ENCODE measurements around the gene RAP1GAP2.

RAP1GAP2 gene

GRCh38 chr17:3026125-3026855 is 230.1 kb downstream of the RAP1GAP2 start (continued):
- TF ChIP-seq, protein P1, sequence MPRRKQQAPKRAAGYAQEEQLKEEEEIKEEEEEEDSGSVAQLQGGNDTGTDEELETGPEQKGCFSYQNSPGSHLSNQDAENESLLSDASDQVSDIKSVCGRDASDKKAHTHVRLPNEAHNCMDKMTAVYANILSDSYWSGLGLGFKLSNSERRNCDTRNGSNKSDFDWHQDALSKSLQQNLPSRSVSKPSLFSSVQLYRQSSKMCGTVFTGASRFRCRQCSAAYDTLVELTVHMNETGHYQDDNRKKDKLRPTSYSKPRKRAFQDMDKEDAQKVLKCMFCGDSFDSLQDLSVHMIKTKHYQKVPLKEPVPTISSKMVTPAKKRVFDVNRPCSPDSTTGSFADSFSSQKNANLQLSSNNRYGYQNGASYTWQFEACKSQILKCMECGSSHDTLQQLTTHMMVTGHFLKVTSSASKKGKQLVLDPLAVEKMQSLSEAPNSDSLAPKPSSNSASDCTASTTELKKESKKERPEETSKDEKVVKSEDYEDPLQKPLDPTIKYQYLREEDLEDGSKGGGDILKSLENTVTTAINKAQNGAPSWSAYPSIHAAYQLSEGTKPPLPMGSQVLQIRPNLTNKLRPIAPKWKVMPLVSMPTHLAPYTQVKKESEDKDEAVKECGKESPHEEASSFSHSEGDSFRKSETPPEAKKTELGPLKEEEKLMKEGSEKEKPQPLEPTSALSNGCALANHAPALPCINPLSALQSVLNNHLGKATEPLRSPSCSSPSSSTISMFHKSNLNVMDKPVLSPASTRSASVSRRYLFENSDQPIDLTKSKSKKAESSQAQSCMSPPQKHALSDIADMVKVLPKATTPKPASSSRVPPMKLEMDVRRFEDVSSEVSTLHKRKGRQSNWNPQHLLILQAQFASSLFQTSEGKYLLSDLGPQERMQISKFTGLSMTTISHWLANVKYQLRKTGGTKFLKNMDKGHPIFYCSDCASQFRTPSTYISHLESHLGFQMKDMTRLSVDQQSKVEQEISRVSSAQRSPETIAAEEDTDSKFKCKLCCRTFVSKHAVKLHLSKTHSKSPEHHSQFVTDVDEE (CRISPR knock-in tag; IDR thresholded peaks at IDR 0.05), result no peak
- TF ChIP-seq GLIS3 (CRISPR knock-in tag; IDR thresholded peaks at IDR 0.05) (no peak), ARNTL (CRISPR knock-in tag; IDR thresholded peaks at IDR 0.05; ENCODE audit: borderline replicate concordance, low read depth) (no peak)

DNA sequence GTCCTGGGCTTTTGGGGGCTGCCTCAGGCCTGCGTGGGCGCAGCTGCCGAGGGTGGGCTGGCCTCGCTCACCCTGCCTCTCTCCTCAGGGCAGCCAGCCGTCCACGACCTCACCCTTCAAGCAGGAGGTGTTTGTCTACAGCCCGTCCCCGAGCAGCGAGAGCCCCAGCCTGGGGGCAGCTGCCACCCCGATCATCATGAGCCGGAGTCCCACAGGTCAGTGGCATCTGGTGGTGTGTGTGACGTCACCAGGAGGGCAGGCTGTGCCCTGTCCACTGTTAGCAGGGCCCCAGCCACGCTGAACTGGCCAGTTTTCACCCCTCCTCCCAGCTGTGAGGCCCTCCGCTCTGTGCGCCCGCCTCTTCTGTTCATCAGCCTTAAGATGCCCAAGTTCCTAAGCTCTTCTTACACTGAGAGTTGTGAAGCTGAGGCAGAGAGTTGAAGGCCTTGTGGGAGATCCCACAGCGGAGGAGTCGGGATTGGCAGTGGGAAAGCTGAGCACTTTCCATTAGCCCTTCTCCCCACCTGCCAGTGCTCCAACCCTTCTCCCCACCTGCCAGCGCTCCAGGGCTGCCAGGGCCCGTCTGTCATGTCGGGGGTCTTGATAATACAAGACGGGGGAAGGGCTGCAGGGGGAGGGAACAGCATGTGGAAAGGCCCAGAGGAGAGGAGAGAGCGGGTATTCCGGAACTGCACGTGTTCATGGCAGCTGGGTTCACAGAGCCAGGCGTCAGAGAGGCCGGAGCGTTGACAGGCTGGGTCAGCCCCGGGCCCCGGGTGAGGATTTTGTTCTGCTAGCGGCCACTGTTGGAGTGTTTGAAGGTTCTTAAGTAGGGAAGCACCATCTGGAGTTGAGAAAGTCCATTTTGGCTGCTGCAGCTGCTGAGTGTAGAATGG is 230.9 kb downstream of the RAP1GAP2 start:
- ATAC-seq, result no peak
- no peak for TF ChIP-seq POU6F1 (CRISPR knock-in tag; IDR thresholded peaks at IDR 0.05; ENCODE audit: borderline replicate concordance, low read depth)
- no peak for TF ChIP-seq ZFP30 (CRISPR knock-in tag; IDR thresholded peaks at IDR 0.05)
- TF ChIP-seq SNAI2 (CRISPR knock-in tag; IDR thresholded peaks at IDR 0.05), result no peak
- no peak for TF ChIP-seq ARNTL (CRISPR knock-in tag; IDR thresholded peaks at IDR 0.05; ENCODE audit: borderline replicate concordance, low read depth)
- no peak for TF ChIP-seq RARB (CRISPR knock-in tag; IDR thresholded peaks at IDR 0.05)
- TF ChIP-seq, protein P2, sequence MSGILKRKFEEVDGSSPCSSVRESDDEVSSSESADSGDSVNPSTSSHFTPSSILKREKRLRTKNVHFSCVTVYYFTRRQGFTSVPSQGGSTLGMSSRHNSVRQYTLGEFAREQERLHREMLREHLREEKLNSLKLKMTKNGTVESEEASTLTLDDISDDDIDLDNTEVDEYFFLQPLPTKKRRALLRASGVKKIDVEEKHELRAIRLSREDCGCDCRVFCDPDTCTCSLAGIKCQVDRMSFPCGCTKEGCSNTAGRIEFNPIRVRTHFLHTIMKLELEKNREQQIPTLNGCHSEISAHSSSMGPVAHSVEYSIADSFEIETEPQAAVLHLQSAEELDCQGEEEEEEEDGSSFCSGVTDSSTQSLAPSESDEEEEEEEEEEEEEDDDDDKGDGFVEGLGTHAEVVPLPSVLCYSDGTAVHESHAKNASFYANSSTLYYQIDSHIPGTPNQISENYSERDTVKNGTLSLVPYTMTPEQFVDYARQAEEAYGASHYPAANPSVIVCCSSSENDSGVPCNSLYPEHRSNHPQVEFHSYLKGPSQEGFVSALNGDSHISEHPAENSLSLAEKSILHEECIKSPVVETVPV (CRISPR knock-in tag; IDR thresholded peaks at IDR 0.05), result no peak
- no peak for TF ChIP-seq ESRRG (CRISPR knock-in tag; IDR thresholded peaks at IDR 0.05)
- TF ChIP-seq OSR1 (CRISPR knock-in tag; IDR thresholded peaks at IDR 0.05), result no peak
- TF ChIP-seq TCF4 (CRISPR knock-in tag; IDR thresholded peaks at IDR 0.05; ENCODE audit: borderline replicate concordance), result no peak
- no peak for TF ChIP-seq ZFP3 (CRISPR knock-in tag; IDR thresholded peaks at IDR 0.05)
- TF ChIP-seq CREB5 (CRISPR knock-in tag; IDR thresholded peaks at IDR 0.05; ENCODE audit: low read depth), result no peak
- TF ChIP-seq BACH2 (CRISPR knock-in tag; IDR thresholded peaks at IDR 0.05; ENCODE audit: borderline replicate concordance), result no peak
- TF ChIP-seq ZNF8 (CRISPR knock-in tag; IDR thresholded peaks at IDR 0.05), result no peak
- no peak for TF ChIP-seq ISL1 (CRISPR knock-in tag; IDR thresholded peaks at IDR 0.05)
- TF ChIP-seq ZC3H10 (CRISPR knock-in tag; IDR thresholded peaks at IDR 0.05), result no peak
- no peak for TF ChIP-seq TOX (CRISPR knock-in tag; IDR thresholded peaks at IDR 0.05; ENCODE audit: borderline replicate concordance)
- TF ChIP-seq ZNF565 (CRISPR knock-in tag; conservative IDR thresholded peaks at IDR 0.05; ENCODE audit: low read depth), result no peak
- no peak for TF ChIP-seq PPARA (CRISPR knock-in tag; IDR thresholded peaks at IDR 0.05; ENCODE audit: borderline replicate concordance)
- TF ChIP-seq GLIS3 (CRISPR knock-in tag; IDR thresholded peaks at IDR 0.05), result no peak
- no peak for TF ChIP-seq ZNF70 (CRISPR knock-in tag; IDR thresholded peaks at IDR 0.05)

GRCh38 chr17:3027786-3028532 is 231.7 kb downstream of the RAP1GAP2 start:
- no peak for ATAC-seq

More at GRCh38 chr17:3027786-3028532, 231.7 kb downstream of the RAP1GAP2 start:
- no peak for TF ChIP-seq ZC3H10 (CRISPR knock-in tag; IDR thresholded peaks at IDR 0.05)
- TF ChIP-seq, protein P2 (CRISPR knock-in tag; IDR thresholded peaks at IDR 0.05), result no peak
- TF ChIP-seq ZNF70 (CRISPR knock-in tag; IDR thresholded peaks at IDR 0.05), result no peak
- TF ChIP-seq GLIS3 (CRISPR knock-in tag; IDR thresholded peaks at IDR 0.05), result no peak
- no peak for TF ChIP-seq TOX (CRISPR knock-in tag; IDR thresholded peaks at IDR 0.05; ENCODE audit: borderline replicate concordance)
- no peak for TF ChIP-seq ZFP30 (CRISPR knock-in tag; IDR thresholded peaks at IDR 0.05)
- no peak for TF ChIP-seq ZNF8 (CRISPR knock-in tag; IDR thresholded peaks at IDR 0.05)
- no peak for TF ChIP-seq RARB (CRISPR knock-in tag; IDR thresholded peaks at IDR 0.05)
- no peak for TF ChIP-seq ISL1 (CRISPR knock-in tag; IDR thresholded peaks at IDR 0.05)
